GM12878 (cell line): ENCODE data around the gene CA9. TPM values are rescaled to one million over a fixed set of nuclear protein-coding genes. Genes with fewer than 3 reads are reported as not detected.

ENCODE experiments used
- ATAC-seq: fragments of 200-7000 bp; cut with Tn5 transposase; 3 replicates; pipeline ENCODE4 v1.9.1; 2020; ENCODE audit warnings: mild to moderate bottlenecking, moderate library complexity
- BruUV-seq: library from RNA; stranded (reverse); fragments of 400-500 nt; replicated peaks from 2 replicates; lab custom pipeline; 2021; lab: Mats Ljungman, UMichigan
- CTCF ChIA-PET: fragments of 300-600 bp; sonication (Branson Sonifier 250); formaldehyde crosslinking; extraction: SDS; loops from one replicate; lab custom pipeline; 2021; ENCODE audit warnings: inconsistent platforms; lab: Yijun Ruan, JAX
- POLR2A ChIA-PET: fragments of 350-600 bp; formaldehyde crosslinking; extraction: SDS; loops from one replicate; lab custom pipeline; 2021; ENCODE audit warnings: inconsistent platforms; lab: Charles Lee
- RAD21 ChIA-PET: fragments of 300-600 bp; sonication (Branson Sonifier 250); formaldehyde crosslinking; loops from one replicate; lab custom pipeline; 2023; ENCODE audit warnings: antibody characterized with exemption; ENCODE audit not compliant: unreplicated experiment; lab: Charles Lee
- SMC1A ChIA-PET: fragments of 300-600 bp; sonication (Branson Sonifier 250); formaldehyde crosslinking; loops from one replicate; lab custom pipeline; 2023; ENCODE audit not compliant: unreplicated experiment, uncharacterized antibody; lab: Charles Lee
- DNase-seq: peaks from one replicate; pipeline ENCODE4 v3.0.0-alpha.2; 2011; ENCODE audit warnings: low read depth, low spot score
- FAIRE-seq: peaks from 3 replicates; lab custom pipeline; 2011; peaks lifted over from hg19 to GRCh38; lab: Jason Lieb, UNC
- H2AFZ ChIP-seq: 2 replicates; pipeline ENCODE4 v1.6.0; 2011; ENCODE audit warnings: low read depth, low read length, control low read depth; ENCODE audit not compliant: control insufficient read depth
- H3K27ac ChIP-seq: 2 replicates; pipeline ENCODE4 v1.5.1; 2011; ENCODE audit warnings: control low read depth; ENCODE audit not compliant: control insufficient read depth, insufficient read depth
- H3K27me3 ChIP-seq, 2 experiments: replicated peaks in 1 of 2; 2 replicates each; pipeline versions ENCODE4 v1.6.0 to v1.6.1; 2011; ENCODE audit warnings: low read length in 1 of 2; ENCODE audit not compliant: control insufficient read depth in 2 of 2, insufficient read depth in 2 of 2
- H3K36me3 ChIP-seq, 2 experiments: 2 replicates each; pipeline ENCODE4 v1.5.1; 2011; ENCODE audit warnings: low read length in 1 of 2; ENCODE audit not compliant: control insufficient read depth in 2 of 2, insufficient read depth in 2 of 2
- H3K4me1 ChIP-seq: 2 replicates; pipeline ENCODE4 v1.6.1; 2011; ENCODE audit warnings: mild to moderate bottlenecking, low read length, moderate library complexity, mixed read lengths; ENCODE audit not compliant: control insufficient read depth, insufficient read depth
- H3K4me2 ChIP-seq: 2 replicates; pipeline ENCODE4 v1.6.0; 2011; ENCODE audit warnings: control low read depth; ENCODE audit not compliant: control insufficient read depth, insufficient read depth
- H3K4me3 ChIP-seq: fragments of 200-600 bp; sonication (generic); 2 replicates; pipeline ENCODE4 v1.5.1; 2016
- H3K79me2 ChIP-seq: 2 replicates; pipeline ENCODE4 v1.6.0; 2011; ENCODE audit warnings: low read length; ENCODE audit not compliant: control insufficient read depth, insufficient read depth
- H3K9ac ChIP-seq: 2 replicates; pipeline ENCODE4 v1.8.0; 2011; ENCODE audit warnings: low read length, control low read depth, mixed read lengths; ENCODE audit not compliant: control insufficient read depth, insufficient read depth
- H3K9me3 ChIP-seq: replicated peaks from 3 replicates; pipeline ENCODE4 v1.5.1; 2011; ENCODE audit warnings: mild to moderate bottlenecking, low read length; ENCODE audit not compliant: control insufficient read depth, insufficient read depth
- H4K20me1 ChIP-seq: 2 replicates; pipeline ENCODE4 v1.6.0; 2011; ENCODE audit not compliant: control insufficient read depth, insufficient read depth
- ATF7 ChIP-seq: fragments of 450-650 bp; IDR thresholded peaks from 2 replicates; pipeline ENCODE4 v1.6.1; 2016; ENCODE audit warnings: low read depth, mild to moderate bottlenecking
- KAT2A ChIP-seq: conservative IDR thresholded peaks from 2 replicates; pipeline ENCODE4 v1.6.1; 2011; ENCODE audit warnings: low read depth, low read length; ENCODE audit not compliant: control insufficient read depth
- MYB ChIP-seq: fragments of 150-350 bp; IDR thresholded peaks from 2 replicates; pipeline ENCODE4 v1.6.1; 2014; ENCODE audit warnings: mild to moderate bottlenecking, low read depth, low read length, borderline replicate concordance
- NFIC ChIP-seq: IDR thresholded peaks from 2 replicates; pipeline ENCODE4 v1.6.1; 2012; ENCODE audit warnings: low read depth, mild to moderate bottlenecking, inconsistent platforms, low read length, moderate library complexity
- NRF1 ChIP-seq: conservative IDR thresholded peaks from 2 replicates; pipeline ENCODE4 v1.6.1; 2011; ENCODE audit warnings: mild to moderate bottlenecking, low read depth, low read length, improper control_type of control experiment
- PAX8 ChIP-seq: fragments of 450-650 bp; IDR thresholded peaks from 2 replicates; pipeline ENCODE4 v1.6.1; 2017; ENCODE audit warnings: mild to moderate bottlenecking, moderate library complexity
- RAD51 ChIP-seq: fragments of 450-650 bp; IDR thresholded peaks from 2 replicates; pipeline ENCODE4 v1.6.1; 2016; ENCODE audit warnings: moderate library complexity, mild to moderate bottlenecking, inconsistent platforms
- RUNX3 ChIP-seq: IDR thresholded peaks from 2 replicates; pipeline ENCODE4 v1.6.1; 2012; ENCODE audit warnings: low read length, inconsistent platforms
- WGBS: methylation state at CpG from one replicate; pipeline ENCODE4 v1.1.6; 2016; ENCODE audit warnings: low lambda C conversion rate; ENCODE audit not compliant: insufficient replicate concordance, insufficient coverage; ENCODE audit errors: missing lambda C conversion rate; 5-methylcytosine and 5-hydroxymethylcytosine counted together
- in situ Hi-C: fragments of 300-500 bp; cut with MboI; formaldehyde crosslinking; loops from 9 replicates; pipeline ENCODE4 v1.14.3; 2018; ENCODE audit warnings: mixed read lengths
- intact Hi-C: fragments of 100-400 bp; cut with micrococcal nuclease; formaldehyde crosslinking; loops from one replicate; pipeline ENCODE4 v1.14.2; 2022; ENCODE audit not compliant: unreplicated experiment
- polyA plus RNA-seq, 11 experiments: library from polyadenylated mRNA; depleted of rRNA in 4 of 11; unstranded in 6 of 11; stranded (reverse) in 5 of 11; fragments of >200 nt; fragmentation: Nextera tagmentation in 4 of 11; fragmentation: Illumina TruSeq in 1 of 11; extraction: Ambion mirVana in 4 of 11; extraction: Trizol in 1 of 11; gene quantifications; 1 replicate in 1 of 11; 2 replicates in 10 of 11; pipeline versions ENCODE4 v1.2.1 to v1.2.3, GENCODE V29; 2011 to 2016; ENCODE audit warnings: inconsistent platforms in 2 of 11, missing spikeins in 2 of 11, low read depth in 1 of 11
- total RNA-seq, 4 experiments: library from RNA; depleted of rRNA in 3 of 4; stranded (reverse); fragments of >200 nt in 3 of 4; fragmentation: Illumina TruSeq in 1 of 4; extraction: Trizol in 1 of 4; gene quantifications; 2 replicates each; pipeline versions ENCODE4 v1.2.1 to v1.2.3, GENCODE V29; 2013 to 2021
- TF ChIP-seq, protein P1 (sequence below): fragments of 450-650 bp; IDR thresholded peaks from 2 replicates; pipeline ENCODE4 v1.6.1; 2017; ENCODE audit warnings: mild to moderate bottlenecking
- TF ChIP-seq, protein P2 (sequence below): fragments of 450-650 bp; IDR thresholded peaks from 2 replicates; pipeline ENCODE4 v1.6.1; 2017; ENCODE audit warnings: antibody characterized with exemption, mild to moderate bottlenecking, moderate library complexity
- TF ChIP-seq, protein P3 (sequence below): IDR thresholded peaks from 2 replicates; pipeline ENCODE4 v1.6.1; 2012; ENCODE audit warnings: improper control_type of control experiment, low read depth, low read length; ENCODE audit not compliant: insufficient replicate concordance
- TF ChIP-seq, protein P4 (sequence below): fragments of 450-650 bp; IDR thresholded peaks from 2 replicates; pipeline ENCODE4 v1.6.1; 2017; ENCODE audit warnings: mild to moderate bottlenecking, low read depth, inconsistent platforms; ENCODE audit not compliant: poor library complexity, severe bottlenecking

Gene CA9
- total and polyA plus RNA-seq, 10 of the 15 experiments (the other 5 are each of a cell fraction or from before 2014, with no cell fraction given), result 0.53 to 6.6 (median 1.2) TPM

DNA sequence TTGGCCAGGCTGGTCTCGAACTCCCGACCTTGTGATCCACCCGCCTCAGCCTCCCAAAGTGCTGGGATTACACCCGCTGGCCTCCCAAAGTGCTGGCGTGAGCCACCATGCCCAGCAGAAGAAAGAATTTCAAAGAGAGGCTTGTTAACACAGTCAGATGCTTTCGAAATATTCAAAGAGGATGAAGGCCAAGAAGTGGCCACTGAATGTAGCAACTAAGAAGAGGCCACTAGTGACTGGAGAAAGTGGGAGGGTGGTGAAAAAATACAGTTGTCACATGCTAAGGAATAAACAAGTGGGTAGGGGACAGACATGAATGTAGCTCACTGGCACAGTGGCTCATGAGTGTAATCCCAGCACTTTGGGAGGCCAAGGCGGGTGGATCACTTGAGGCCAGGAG is 29.0 kb downstream of the CA9 start:
- Histone ChIP-seq H3K4me2 (no peak overlapping the region), H4K20me1 (no peaks in the 10 kb centered on the region), H3K9ac (no peak overlapping the region), H3K27me3 (no peaks in the 10 kb centered on the region), H3K9me3 (no peaks in the 10 kb centered on the region), H3K36me3 (peaks cover 69 to 75% of the 10 kb centered on the region in 2 experiments), H3K27ac (no peak overlapping the region), H3K79me2 (no peaks in the 10 kb centered on the region), H3K4me3 (no peak overlapping the region), H3K4me1 (no peaks in the 10 kb centered on the region), H2AFZ (no peak overlapping the region)
- ChIA-PET CTCF (interaction anchor here (0.6 to 1.3 kb wide), 2 partner anchors 8 to 70 kb away, joined by 3 read pairs; no protein-coding TSS in a partner anchor), POLR2A (no interaction called here), RAD21 (no interaction called here), SMC1A (no interaction called here)
- intact Hi-C loops, result no loop called here
- TF ChIP-seq, protein P1, sequence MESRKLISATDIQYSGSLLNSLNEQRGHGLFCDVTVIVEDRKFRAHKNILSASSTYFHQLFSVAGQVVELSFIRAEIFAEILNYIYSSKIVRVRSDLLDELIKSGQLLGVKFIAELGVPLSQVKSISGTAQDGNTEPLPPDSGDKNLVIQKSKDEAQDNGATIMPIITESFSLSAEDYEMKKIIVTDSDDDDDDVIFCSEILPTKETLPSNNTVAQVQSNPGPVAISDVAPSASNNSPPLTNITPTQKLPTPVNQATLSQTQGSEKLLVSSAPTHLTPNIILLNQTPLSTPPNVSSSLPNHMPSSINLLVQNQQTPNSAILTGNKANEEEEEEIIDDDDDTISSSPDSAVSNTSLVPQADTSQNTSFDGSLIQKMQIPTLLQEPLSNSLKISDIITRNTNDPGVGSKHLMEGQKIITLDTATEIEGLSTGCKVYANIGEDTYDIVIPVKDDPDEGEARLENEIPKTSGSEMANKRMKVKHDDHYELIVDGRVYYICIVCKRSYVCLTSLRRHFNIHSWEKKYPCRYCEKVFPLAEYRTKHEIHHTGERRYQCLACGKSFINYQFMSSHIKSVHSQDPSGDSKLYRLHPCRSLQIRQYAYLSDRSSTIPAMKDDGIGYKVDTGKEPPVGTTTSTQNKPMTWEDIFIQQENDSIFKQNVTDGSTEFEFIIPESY, result no peak
- TF ChIP-seq PAX8, result no peak
- TF ChIP-seq, protein P2, sequence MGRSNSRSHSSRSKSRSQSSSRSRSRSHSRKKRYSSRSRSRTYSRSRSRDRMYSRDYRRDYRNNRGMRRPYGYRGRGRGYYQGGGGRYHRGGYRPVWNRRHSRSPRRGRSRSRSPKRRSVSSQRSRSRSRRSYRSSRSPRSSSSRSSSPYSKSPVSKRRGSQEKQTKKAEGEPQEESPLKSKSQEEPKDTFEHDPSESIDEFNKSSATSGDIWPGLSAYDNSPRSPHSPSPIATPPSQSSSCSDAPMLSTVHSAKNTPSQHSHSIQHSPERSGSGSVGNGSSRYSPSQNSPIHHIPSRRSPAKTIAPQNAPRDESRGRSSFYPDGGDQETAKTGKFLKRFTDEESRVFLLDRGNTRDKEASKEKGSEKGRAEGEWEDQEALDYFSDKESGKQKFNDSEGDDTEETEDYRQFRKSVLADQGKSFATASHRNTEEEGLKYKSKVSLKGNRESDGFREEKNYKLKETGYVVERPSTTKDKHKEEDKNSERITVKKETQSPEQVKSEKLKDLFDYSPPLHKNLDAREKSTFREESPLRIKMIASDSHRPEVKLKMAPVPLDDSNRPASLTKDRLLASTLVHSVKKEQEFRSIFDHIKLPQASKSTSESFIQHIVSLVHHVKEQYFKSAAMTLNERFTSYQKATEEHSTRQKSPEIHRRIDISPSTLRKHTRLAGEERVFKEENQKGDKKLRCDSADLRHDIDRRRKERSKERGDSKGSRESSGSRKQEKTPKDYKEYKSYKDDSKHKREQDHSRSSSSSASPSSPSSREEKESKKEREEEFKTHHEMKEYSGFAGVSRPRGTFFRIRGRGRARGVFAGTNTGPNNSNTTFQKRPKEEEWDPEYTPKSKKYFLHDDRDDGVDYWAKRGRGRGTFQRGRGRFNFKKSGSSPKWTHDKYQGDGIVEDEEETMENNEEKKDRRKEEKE, result no peak
- no peak for TF ChIP-seq ATF7
- TF ChIP-seq NRF1, result no peak
- no peak for TF ChIP-seq MYB
- TF ChIP-seq, protein P3, sequence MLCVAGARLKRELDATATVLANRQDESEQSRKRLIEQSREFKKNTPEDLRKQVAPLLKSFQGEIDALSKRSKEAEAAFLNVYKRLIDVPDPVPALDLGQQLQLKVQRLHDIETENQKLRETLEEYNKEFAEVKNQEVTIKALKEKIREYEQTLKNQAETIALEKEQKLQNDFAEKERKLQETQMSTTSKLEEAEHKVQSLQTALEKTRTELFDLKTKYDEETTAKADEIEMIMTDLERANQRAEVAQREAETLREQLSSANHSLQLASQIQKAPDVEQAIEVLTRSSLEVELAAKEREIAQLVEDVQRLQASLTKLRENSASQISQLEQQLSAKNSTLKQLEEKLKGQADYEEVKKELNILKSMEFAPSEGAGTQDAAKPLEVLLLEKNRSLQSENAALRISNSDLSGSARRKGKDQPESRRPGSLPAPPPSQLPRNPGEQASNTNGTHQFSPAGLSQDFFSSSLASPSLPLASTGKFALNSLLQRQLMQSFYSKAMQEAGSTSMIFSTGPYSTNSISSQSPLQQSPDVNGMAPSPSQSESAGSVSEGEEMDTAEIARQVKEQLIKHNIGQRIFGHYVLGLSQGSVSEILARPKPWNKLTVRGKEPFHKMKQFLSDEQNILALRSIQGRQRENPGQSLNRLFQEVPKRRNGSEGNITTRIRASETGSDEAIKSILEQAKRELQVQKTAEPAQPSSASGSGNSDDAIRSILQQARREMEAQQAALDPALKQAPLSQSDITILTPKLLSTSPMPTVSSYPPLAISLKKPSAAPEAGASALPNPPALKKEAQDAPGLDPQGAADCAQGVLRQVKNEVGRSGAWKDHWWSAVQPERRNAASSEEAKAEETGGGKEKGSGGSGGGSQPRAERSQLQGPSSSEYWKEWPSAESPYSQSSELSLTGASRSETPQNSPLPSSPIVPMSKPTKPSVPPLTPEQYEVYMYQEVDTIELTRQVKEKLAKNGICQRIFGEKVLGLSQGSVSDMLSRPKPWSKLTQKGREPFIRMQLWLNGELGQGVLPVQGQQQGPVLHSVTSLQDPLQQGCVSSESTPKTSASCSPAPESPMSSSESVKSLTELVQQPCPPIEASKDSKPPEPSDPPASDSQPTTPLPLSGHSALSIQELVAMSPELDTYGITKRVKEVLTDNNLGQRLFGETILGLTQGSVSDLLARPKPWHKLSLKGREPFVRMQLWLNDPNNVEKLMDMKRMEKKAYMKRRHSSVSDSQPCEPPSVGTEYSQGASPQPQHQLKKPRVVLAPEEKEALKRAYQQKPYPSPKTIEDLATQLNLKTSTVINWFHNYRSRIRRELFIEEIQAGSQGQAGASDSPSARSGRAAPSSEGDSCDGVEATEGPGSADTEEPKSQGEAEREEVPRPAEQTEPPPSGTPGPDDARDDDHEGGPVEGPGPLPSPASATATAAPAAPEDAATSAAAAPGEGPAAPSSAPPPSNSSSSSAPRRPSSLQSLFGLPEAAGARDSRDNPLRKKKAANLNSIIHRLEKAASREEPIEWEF, result no peak
- no peak for TF ChIP-seq KAT2A
- TF ChIP-seq, protein P4, sequence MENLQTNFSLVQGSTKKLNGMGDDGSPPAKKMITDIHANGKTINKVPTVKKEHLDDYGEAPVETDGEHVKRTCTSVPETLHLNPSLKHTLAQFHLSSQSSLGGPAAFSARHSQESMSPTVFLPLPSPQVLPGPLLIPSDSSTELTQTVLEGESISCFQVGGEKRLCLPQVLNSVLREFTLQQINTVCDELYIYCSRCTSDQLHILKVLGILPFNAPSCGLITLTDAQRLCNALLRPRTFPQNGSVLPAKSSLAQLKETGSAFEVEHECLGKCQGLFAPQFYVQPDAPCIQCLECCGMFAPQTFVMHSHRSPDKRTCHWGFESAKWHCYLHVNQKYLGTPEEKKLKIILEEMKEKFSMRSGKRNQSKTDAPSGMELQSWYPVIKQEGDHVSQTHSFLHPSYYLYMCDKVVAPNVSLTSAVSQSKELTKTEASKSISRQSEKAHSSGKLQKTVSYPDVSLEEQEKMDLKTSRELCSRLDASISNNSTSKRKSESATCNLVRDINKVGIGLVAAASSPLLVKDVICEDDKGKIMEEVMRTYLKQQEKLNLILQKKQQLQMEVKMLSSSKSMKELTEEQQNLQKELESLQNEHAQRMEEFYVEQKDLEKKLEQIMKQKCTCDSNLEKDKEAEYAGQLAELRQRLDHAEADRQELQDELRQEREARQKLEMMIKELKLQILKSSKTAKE, result no peak
- TF ChIP-seq NFIC, result no peak
- no peak for TF ChIP-seq RUNX3
- TF ChIP-seq RAD51, result no peak
- in situ Hi-C loops, result no loop called here
- no peak for FAIRE-seq
- no peak for DNase-seq
- 92% methylated on average over 6 of the region's 7 CpGs for WGBS
- BruUV-seq, result no TSS peak
- no peak for ATAC-seq
